ENCODE results near the gene THOP1.
"Not testable (repeated sequence)": the region's sequence is repeated elsewhere in the genome, so short reads cannot be mapped to it uniquely, and the experiment has no call there.

Gene THOP1

GRCh38 chr19:2790557-2791271 lies 5.4 kb downstream of the THOP1 start:
- no peaks in the 10 kb centered on the region for H3K4me1 ChIP-seq (ENCODE audit: control insufficient read depth, low read depth, low read length)
- H3K36me3 ChIP-seq (ENCODE audit: control insufficient read depth, low read depth, low read length) = peaks cover 48% of the 10 kb centered on the region
- H3K27me3 ChIP-seq (ENCODE audit: control insufficient read depth, insufficient read depth, low read length) = no peaks in the 10 kb centered on the region
- H3K9me3 ChIP-seq (ENCODE audit: control insufficient read depth, low read depth, low read length) = no peaks in the 10 kb centered on the region
- no peak overlapping the region for H3K27ac ChIP-seq (ENCODE audit: low read length)
- no peak overlapping the region for H3K9ac ChIP-seq (ENCODE audit: low read length)
- no peak overlapping the region for H3K4me3 ChIP-seq (ENCODE audit: low read length)

GRCh38 chr19:2791440-2791839 lies 6.1 kb downstream of the THOP1 start:
- Histone ChIP-seq H3K9ac (ENCODE audit: low read length) (no peak overlapping the region), H3K27ac (ENCODE audit: low read length) (no peak overlapping the region), H3K4me3 (ENCODE audit: low read length) (no peak overlapping the region), H3K36me3 (ENCODE audit: control insufficient read depth, low read depth, low read length) (peaks cover 54% of the 10 kb centered on the region), H3K4me1 (ENCODE audit: control insufficient read depth, low read depth, low read length) (no peaks in the 10 kb centered on the region), H3K9me3 (ENCODE audit: control insufficient read depth, low read depth, low read length) (no peaks in the 10 kb centered on the region), H3K27me3 (ENCODE audit: control insufficient read depth, insufficient read depth, low read length) (no peaks in the 10 kb centered on the region)

- Histone ChIP-seq H3K9ac (ENCODE audit: low read length) (no peak overlapping the region), H3K36me3 (ENCODE audit: control insufficient read depth, low read depth, low read length) (peaks cover 54% of the 10 kb centered on the region), H3K9me3 (ENCODE audit: control insufficient read depth, low read depth, low read length) (no peaks in the 10 kb centered on the region), H3K27ac (ENCODE audit: low read length) (no peak overlapping the region), H3K4me3 (ENCODE audit: low read length) (no peak overlapping the region), H3K4me1 (ENCODE audit: control insufficient read depth, low read depth, low read length) (no peaks in the 10 kb centered on the region), H3K27me3 (ENCODE audit: control insufficient read depth, insufficient read depth, low read length) (no peaks in the 10 kb centered on the region)
Observed at GRCh38 chr19:2791876-2792275, 6.6 kb downstream of the THOP1 start.

GRCh38 chr19:2792666-2793065 lies 7.4 kb downstream of the THOP1 start:
- H3K4me3 ChIP-seq (ENCODE audit: low read length); H3K27ac ChIP-seq (ENCODE audit: low read length); H3K9ac ChIP-seq (ENCODE audit: low read length); H3K9me3 ChIP-seq (ENCODE audit: control insufficient read depth, low read depth, low read length); H3K27me3 ChIP-seq (ENCODE audit: control insufficient read depth, insufficient read depth, low read length); H3K4me1 ChIP-seq (ENCODE audit: control insufficient read depth, low read depth, low read length): not testable (repeated sequence)
- H3K36me3 ChIP-seq (ENCODE audit: control insufficient read depth, low read depth, low read length) = peaks cover 60% of the 10 kb centered on the region

- Histone ChIP-seq H3K36me3 (ENCODE audit: control insufficient read depth, low read depth, low read length) (peaks cover 61% of the 10 kb centered on the region), H3K9me3 (ENCODE audit: control insufficient read depth, low read depth, low read length) (no peaks in the 10 kb centered on the region), H3K27ac (ENCODE audit: low read length) (no peak overlapping the region), H3K27me3 (ENCODE audit: control insufficient read depth, insufficient read depth, low read length) (no peaks in the 10 kb centered on the region), H3K9ac (ENCODE audit: low read length) (no peak overlapping the region), H3K4me1 (ENCODE audit: control insufficient read depth, low read depth, low read length) (no peaks in the 10 kb centered on the region), H3K4me3 (ENCODE audit: low read length) (no peak overlapping the region)
Observed at GRCh38 chr19:2793126-2793525, 7.8 kb downstream of the THOP1 start.

GRCh38 chr19:2793577-2793976 lies 8.3 kb downstream of the THOP1 start:
- Histone ChIP-seq H3K27ac (ENCODE audit: low read length) (no peak overlapping the region), H3K4me1 (ENCODE audit: control insufficient read depth, low read depth, low read length) (no peaks in the 10 kb centered on the region), H3K9me3 (ENCODE audit: control insufficient read depth, low read depth, low read length) (no peaks in the 10 kb centered on the region), H3K9ac (ENCODE audit: low read length) (no peak overlapping the region), H3K4me3 (ENCODE audit: low read length) (no peak overlapping the region), H3K36me3 (ENCODE audit: control insufficient read depth, low read depth, low read length) (peaks cover 61% of the 10 kb centered on the region), H3K27me3 (ENCODE audit: control insufficient read depth, insufficient read depth, low read length) (no peaks in the 10 kb centered on the region)

- H3K36me3 ChIP-seq (ENCODE audit: control insufficient read depth, low read depth, low read length) = peaks cover 70% of the 10 kb centered on the region
- H3K9ac ChIP-seq (ENCODE audit: low read length) = no peak overlapping the region
- H3K4me3 ChIP-seq (ENCODE audit: low read length) = no peak overlapping the region
- H3K27me3 ChIP-seq (ENCODE audit: control insufficient read depth, insufficient read depth, low read length) = no peaks in the 10 kb centered on the region
- H3K4me1 ChIP-seq (ENCODE audit: control insufficient read depth, low read depth, low read length) = no peaks in the 10 kb centered on the region
- no peak overlapping the region for H3K27ac ChIP-seq (ENCODE audit: low read length)
- no peaks in the 10 kb centered on the region for H3K9me3 ChIP-seq (ENCODE audit: control insufficient read depth, low read depth, low read length)
Observed at GRCh38 chr19:2795827-2796658, 10.7 kb downstream of the THOP1 start.

GRCh38 chr19:2796659-2797266 lies 11.5 kb downstream of the THOP1 start:
- no peaks in the 10 kb centered on the region for H3K4me1 ChIP-seq (ENCODE audit: control insufficient read depth, low read depth, low read length)
- H3K9ac ChIP-seq (ENCODE audit: low read length) = no peak overlapping the region

GRCh38 chr19:2797280-2797679 lies 12.0 kb downstream of the THOP1 start:
- H3K9ac ChIP-seq (ENCODE audit: low read length) = no peak overlapping the region
- H3K36me3 ChIP-seq (ENCODE audit: control insufficient read depth, low read depth, low read length) = peaks cover 63% of the 10 kb centered on the region

More at GRCh38 chr19:2796659-2797266, 11.5 kb downstream of the THOP1 start:
- Histone ChIP-seq H3K9me3 (ENCODE audit: control insufficient read depth, low read depth, low read length) (no peaks in the 10 kb centered on the region), H3K4me3 (ENCODE audit: low read length) (no peak overlapping the region), H3K36me3 (ENCODE audit: control insufficient read depth, low read depth, low read length) (peaks cover 66% of the 10 kb centered on the region), H3K27me3 (ENCODE audit: control insufficient read depth, insufficient read depth, low read length) (no peaks in the 10 kb centered on the region), H3K27ac (ENCODE audit: low read length) (no peak overlapping the region)

GRCh38 chr19:2798158-2798685 lies 12.9 kb downstream of the THOP1 start:
- H3K9ac ChIP-seq (ENCODE audit: low read length) = no peak overlapping the region
- no peaks in the 10 kb centered on the region for H3K4me1 ChIP-seq (ENCODE audit: control insufficient read depth, low read depth, low read length)
- no peak overlapping the region for H3K27ac ChIP-seq (ENCODE audit: low read length)
- peaks cover 63% of the 10 kb centered on the region for H3K36me3 ChIP-seq (ENCODE audit: control insufficient read depth, low read depth, low read length)
- no peaks in the 10 kb centered on the region for H3K9me3 ChIP-seq (ENCODE audit: control insufficient read depth, low read depth, low read length)
- no peak overlapping the region for H3K4me3 ChIP-seq (ENCODE audit: low read length)
- H3K27me3 ChIP-seq (ENCODE audit: control insufficient read depth, insufficient read depth, low read length) = no peaks in the 10 kb centered on the region

More at GRCh38 chr19:2797280-2797679, 12.0 kb downstream of the THOP1 start:
- Histone ChIP-seq H3K4me3 (ENCODE audit: low read length) (no peak overlapping the region), H3K4me1 (ENCODE audit: control insufficient read depth, low read depth, low read length) (no peaks in the 10 kb centered on the region), H3K9me3 (ENCODE audit: control insufficient read depth, low read depth, low read length) (no peaks in the 10 kb centered on the region), H3K27me3 (ENCODE audit: control insufficient read depth, insufficient read depth, low read length) (no peaks in the 10 kb centered on the region), H3K27ac (ENCODE audit: low read length) (no peak overlapping the region)

GRCh38 chr19:2798733-2799132 lies 13.4 kb downstream of the THOP1 start:
- Histone ChIP-seq H3K4me1 (ENCODE audit: control insufficient read depth, low read depth, low read length) (no peaks in the 10 kb centered on the region), H3K9me3 (ENCODE audit: control insufficient read depth, low read depth, low read length) (no peaks in the 10 kb centered on the region), H3K4me3 (ENCODE audit: low read length) (no peak overlapping the region), H3K27me3 (ENCODE audit: control insufficient read depth, insufficient read depth, low read length) (no peaks in the 10 kb centered on the region), H3K36me3 (ENCODE audit: control insufficient read depth, low read depth, low read length) (peaks cover 58% of the 10 kb centered on the region), H3K9ac (ENCODE audit: low read length) (no peak overlapping the region), H3K27ac (ENCODE audit: low read length) (no peak overlapping the region)
